ENCODE results near the gene AMACR. TPM values are rescaled to one million over a fixed set of nuclear protein-coding genes. Genes with fewer than 3 reads are reported as not detected.

Gene AMACR
- total and polyA plus RNA-seq, 7 donors, result 1.5 to 14.4 (median 5.6) TPM

DNA sequence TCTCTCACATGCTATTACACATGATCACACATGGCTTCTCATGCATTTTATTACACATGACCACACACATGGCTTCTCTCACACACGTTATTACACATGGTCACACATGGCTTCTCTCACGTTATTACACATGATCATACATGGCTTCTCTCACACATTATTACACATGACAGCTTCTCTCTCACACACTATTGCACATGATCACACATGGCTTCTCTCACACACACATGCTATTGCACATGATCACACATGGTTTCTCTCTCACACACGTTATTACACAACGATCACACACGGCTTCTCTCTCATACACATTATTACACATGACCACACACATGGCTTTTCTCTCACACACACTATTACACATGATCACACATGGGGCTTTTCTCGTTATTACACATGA lies 22.4 kb downstream of the AMACR start:
- peaks cover 5 to 38% of the 10 kb centered on the region in 2 donors for H3K36me3 ChIP-seq (ENCODE audit: insufficient read depth in 1 of 2, low read depth in 1 of 2)
- no peaks in the 10 kb centered on the region for H3K27me3 ChIP-seq (ENCODE audit: insufficient read depth in 3 of 3, low read length in 2 of 3)
- TF ChIP-seq, protein P1, sequence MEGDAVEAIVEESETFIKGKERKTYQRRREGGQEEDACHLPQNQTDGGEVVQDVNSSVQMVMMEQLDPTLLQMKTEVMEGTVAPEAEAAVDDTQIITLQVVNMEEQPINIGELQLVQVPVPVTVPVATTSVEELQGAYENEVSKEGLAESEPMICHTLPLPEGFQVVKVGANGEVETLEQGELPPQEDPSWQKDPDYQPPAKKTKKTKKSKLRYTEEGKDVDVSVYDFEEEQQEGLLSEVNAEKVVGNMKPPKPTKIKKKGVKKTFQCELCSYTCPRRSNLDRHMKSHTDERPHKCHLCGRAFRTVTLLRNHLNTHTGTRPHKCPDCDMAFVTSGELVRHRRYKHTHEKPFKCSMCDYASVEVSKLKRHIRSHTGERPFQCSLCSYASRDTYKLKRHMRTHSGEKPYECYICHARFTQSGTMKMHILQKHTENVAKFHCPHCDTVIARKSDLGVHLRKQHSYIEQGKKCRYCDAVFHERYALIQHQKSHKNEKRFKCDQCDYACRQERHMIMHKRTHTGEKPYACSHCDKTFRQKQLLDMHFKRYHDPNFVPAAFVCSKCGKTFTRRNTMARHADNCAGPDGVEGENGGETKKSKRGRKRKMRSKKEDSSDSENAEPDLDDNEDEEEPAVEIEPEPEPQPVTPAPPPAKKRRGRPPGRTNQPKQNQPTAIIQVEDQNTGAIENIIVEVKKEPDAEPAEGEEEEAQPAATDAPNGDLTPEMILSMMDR (IDR thresholded peaks at IDR 0.05), result no peak
- H3K9me3 ChIP-seq, result no peaks in the 10 kb centered on the region
- no peak overlapping the region for H3K27ac ChIP-seq
- no peak for ATAC-seq
- intact Hi-C loops (cut with DNase I), result no loop called here
- no peaks in the 10 kb centered on the region for H3K4me1 ChIP-seq
- DNase-seq, result no peak
- H3K4me3 ChIP-seq, result no peak overlapping the region
- WGBS, 3 donors, result 97 to 98% (median 97%) methylated on average over 6 of the region's 6 CpGs

DNA sequence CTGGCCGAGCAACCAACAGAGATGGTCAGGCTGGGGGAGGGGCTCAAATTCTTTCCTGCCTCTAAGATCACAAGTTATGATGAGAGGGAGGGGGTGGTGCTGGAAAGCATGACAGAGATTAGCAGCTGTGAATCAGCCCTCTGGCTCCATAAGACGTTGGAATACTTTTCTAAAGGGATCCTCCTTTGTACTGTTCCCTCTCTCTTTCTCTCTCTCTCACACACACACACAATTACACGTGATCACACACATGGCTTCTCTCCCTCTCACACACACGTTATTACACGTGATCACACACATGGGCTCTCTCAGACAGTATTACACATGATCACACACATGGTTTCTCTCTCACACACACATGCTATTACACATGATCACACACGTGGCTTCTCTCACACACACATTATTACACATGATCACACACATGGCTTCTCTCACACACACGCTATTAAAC lies 23.2 kb downstream of the AMACR start, which contains the start of gene SLC45A2:
SLC45A2 (minus strand) TSS at position 23 of the 454 bp plus-strand sequence. CDS start 110 bp downstream, outside the sequence.
- Histone ChIP-seq H3K36me3 (ENCODE audit: insufficient read depth in 1 of 2, low read depth in 1 of 2) (peaks cover 5 to 37% of the 10 kb centered on the region in 2 donors), H3K9me3 (no peaks in the 10 kb centered on the region), H3K27ac (no peak within 1 kb of the TSS), H3K4me3 (no peak within 1 kb of the TSS), H3K27me3 (ENCODE audit: insufficient read depth in 3 of 3, low read length in 2 of 3) (no peaks in the 10 kb centered on the region), H3K4me1 (no peaks in the 10 kb centered on the region)
- no peak for DNase-seq
- TF ChIP-seq, protein P1 (IDR thresholded peaks at IDR 0.05), result no peak
- intact Hi-C loops (cut with DNase I), result no loop called here
- no peak for ATAC-seq
- WGBS, 3 donors, result 71 to 74% (median 73%) methylated on average over 7 of the region's 7 CpGs

DNA sequence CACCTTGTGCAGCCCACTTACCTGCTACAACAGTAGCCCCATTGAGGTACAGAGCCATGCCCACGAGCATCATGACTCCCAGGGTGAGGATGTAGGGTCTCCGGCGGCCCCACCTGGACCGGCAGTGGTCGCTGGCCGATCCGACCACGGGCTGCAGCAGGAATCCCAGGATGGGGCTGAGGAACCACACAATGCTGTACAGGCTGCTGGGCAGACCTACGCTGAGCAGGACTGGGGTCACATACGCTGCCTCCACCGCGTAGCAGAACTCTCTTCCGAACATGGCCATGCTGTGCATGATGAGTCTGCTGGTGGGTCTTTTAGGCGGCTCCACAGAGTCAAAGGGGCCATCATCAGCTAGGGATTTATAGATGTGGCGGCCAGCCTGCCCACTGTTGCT lies 23.7 kb downstream of the AMACR start:
- no peak overlapping the region for H3K4me3 ChIP-seq
- intact Hi-C loops (cut with DNase I), result no loop called here
- no peaks in the 10 kb centered on the region for H3K9me3 ChIP-seq
- no peak overlapping the region for H3K27ac ChIP-seq
- H3K36me3 ChIP-seq (ENCODE audit: insufficient read depth in 1 of 2, low read depth in 1 of 2), result peaks cover 5 to 32% of the 10 kb centered on the region in 2 donors
- TF ChIP-seq, protein P1 (IDR thresholded peaks at IDR 0.05), result no peak
- WGBS, 3 donors, result 97 to 98% (median 97%) methylated on average over 15 of the region's 15 CpGs
- ATAC-seq (no peak), DNase-seq (no peak)
- no peaks in the 10 kb centered on the region for H3K4me1 ChIP-seq
- H3K27me3 ChIP-seq (ENCODE audit: insufficient read depth in 3 of 3, low read length in 2 of 3), result no peaks in the 10 kb centered on the region

DNA sequence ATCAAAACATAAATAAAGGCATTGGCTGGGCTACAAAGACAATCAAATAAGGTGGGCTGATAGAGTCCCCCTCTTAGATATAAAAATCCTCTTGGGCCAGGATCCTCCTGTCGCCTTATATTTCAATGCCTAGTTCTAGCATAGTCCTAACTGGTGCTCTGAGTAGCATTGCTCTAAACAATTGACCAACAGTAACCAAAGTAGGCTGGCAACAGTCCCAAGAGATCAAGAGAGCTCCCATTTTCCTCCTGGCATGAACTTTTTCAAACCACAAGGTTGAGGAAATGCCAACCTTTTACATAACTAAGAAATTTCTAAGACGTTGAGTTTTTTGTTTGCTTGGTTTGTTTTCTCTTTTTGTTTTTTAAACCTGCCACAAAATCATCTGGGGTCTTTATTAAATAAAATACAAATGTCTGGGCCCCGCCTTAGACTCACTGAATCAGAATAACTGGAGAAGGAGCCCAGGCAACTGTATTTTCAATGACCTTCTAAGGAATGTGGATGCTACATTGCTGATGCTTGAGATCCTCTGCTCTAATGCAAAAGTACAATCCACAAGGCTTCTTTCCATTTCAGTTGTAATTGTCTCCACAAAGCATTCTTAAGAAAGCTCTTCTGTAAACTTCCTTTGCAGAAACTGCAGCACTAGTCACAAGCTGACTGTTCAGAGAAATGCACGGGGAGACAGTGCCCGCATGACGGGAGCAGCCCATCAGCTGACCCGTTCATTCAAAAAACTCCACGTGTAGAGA lies 26.3 kb downstream of the AMACR start:
- no peak for DNase-seq
- Histone ChIP-seq H3K4me1 (no peaks in the 10 kb centered on the region), H3K27me3 (ENCODE audit: insufficient read depth in 3 of 3, low read length in 2 of 3) (no peaks in the 10 kb centered on the region), H3K36me3 (ENCODE audit: insufficient read depth in 1 of 2, low read depth in 1 of 2) (peaks cover 0 to 6% of the 10 kb centered on the region in 2 donors), H3K27ac (no peak overlapping the region), H3K4me3 (no peak overlapping the region), H3K9me3 (no peaks in the 10 kb centered on the region)
- TF ChIP-seq, protein P1 (IDR thresholded peaks at IDR 0.05), result no peak
- WGBS, 3 donors, result 81 to 82% (median 81%) methylated on average over 8 of the region's 8 CpGs
- intact Hi-C loops (cut with DNase I), result no loop called here
- ATAC-seq, result no peak
